HuH-7 (cell line): ENCODE measurements around the gene ATXN7L1.

Source experiments
- DNase-seq: peaks from one replicate; pipeline ENCODE4 v3.0.0; 2011; ENCODE audit warnings: low spot score

The ATXN7L1 gene

GRCh38 chr7:105580022-105580740, 296.2 kb downstream of the ATXN7L1 start:
- DNase-seq = no peak

- no peak for DNase-seq
These were observed 297.9 kb downstream of the ATXN7L1 start for GRCh38 chr7:105578496-105578895.

- DNase-seq = no peak
These were observed 299.1 kb downstream of the ATXN7L1 start for GRCh38 chr7:105577251-105577650.

GRCh38 chr7:105571891-105572290, 304.5 kb downstream of the ATXN7L1 start:
- no peak for DNase-seq

GRCh38 chr7:105567821-105568220, 308.6 kb downstream of the ATXN7L1 start:
- no peak for DNase-seq

GRCh38 chr7:105567024-105567423, 309.4 kb downstream of the ATXN7L1 start:
- no peak for DNase-seq

- DNase-seq = no peak
These were observed 311.2 kb downstream of the ATXN7L1 start for GRCh38 chr7:105565190-105565589.

GRCh38 chr7:105559926-105560325, 316.5 kb downstream of the ATXN7L1 start:
- DNase-seq = no peak
